Measurements from ENCODE around the gene PALMD.

DNA sequence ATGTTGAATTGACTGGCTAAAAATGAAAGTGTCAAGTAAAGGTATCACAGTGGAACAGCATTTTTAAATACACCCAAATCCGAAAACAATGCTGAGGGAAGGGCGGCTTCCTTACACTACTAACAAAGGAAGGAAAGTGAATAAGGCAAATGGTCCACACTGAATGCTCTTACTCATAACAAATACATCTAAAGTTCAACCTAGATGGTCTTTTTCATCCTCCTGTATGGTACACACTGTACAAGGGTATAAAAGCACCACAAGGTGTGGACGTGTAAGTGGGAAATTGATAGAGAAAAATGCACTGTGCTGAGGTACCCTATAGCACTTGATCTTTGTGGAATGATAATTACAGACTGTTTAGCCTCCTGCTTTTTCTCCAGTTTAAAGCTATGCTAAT, 7.1 kb upstream of the PALMD start:
- TF ChIP-seq, protein P1, sequence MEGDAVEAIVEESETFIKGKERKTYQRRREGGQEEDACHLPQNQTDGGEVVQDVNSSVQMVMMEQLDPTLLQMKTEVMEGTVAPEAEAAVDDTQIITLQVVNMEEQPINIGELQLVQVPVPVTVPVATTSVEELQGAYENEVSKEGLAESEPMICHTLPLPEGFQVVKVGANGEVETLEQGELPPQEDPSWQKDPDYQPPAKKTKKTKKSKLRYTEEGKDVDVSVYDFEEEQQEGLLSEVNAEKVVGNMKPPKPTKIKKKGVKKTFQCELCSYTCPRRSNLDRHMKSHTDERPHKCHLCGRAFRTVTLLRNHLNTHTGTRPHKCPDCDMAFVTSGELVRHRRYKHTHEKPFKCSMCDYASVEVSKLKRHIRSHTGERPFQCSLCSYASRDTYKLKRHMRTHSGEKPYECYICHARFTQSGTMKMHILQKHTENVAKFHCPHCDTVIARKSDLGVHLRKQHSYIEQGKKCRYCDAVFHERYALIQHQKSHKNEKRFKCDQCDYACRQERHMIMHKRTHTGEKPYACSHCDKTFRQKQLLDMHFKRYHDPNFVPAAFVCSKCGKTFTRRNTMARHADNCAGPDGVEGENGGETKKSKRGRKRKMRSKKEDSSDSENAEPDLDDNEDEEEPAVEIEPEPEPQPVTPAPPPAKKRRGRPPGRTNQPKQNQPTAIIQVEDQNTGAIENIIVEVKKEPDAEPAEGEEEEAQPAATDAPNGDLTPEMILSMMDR (IDR thresholded peaks at IDR 0.05) = no peak
- TF ChIP-seq ZFX (IDR thresholded peaks at IDR 0.05; ENCODE audit: borderline replicate concordance) = no peak
